Osteoblast (primary cell): ENCODE data around the gene METAP1D. TPM values are rescaled to one million over a fixed set of nuclear protein-coding genes. Genes with fewer than 3 reads are reported as not detected.

Experiments
- DNase-seq: peaks from one replicate; pipeline ENCODE4 v3.0.0; 2011; ENCODE audit warnings: low spot score, mixed read lengths; ENCODE audit not compliant: insufficient read length; ENCODE audit errors: missing footprints
- H2AFZ ChIP-seq: 2 replicates; pipeline ENCODE4 v1.6.0; 2011; ENCODE audit warnings: mild to moderate bottlenecking, low read length
- H3K27ac ChIP-seq: 2 replicates; pipeline ENCODE4 v1.5.1; 2011; ENCODE audit warnings: mild to moderate bottlenecking, low read depth, low read length, moderate library complexity
- H3K27me3 ChIP-seq: 2 replicates; pipeline ENCODE4 v1.6.0; 2012; ENCODE audit warnings: mild to moderate bottlenecking, control low read depth, inconsistent platforms, low read length, moderate library complexity; ENCODE audit not compliant: insufficient read depth
- H3K36me3 ChIP-seq: 2 replicates; pipeline ENCODE4 v1.5.1; 2011; ENCODE audit warnings: mild to moderate bottlenecking, low read length, control low read depth, moderate library complexity; ENCODE audit not compliant: insufficient read depth
- H3K4me1 ChIP-seq: 2 replicates; pipeline ENCODE4 v1.5.1; 2011; ENCODE audit warnings: mild to moderate bottlenecking, low read length, control low read depth, moderate library complexity; ENCODE audit not compliant: insufficient read depth
- H3K4me2 ChIP-seq: 2 replicates; pipeline ENCODE4 v1.6.0; 2011; ENCODE audit warnings: mild to moderate bottlenecking, low read length; ENCODE audit not compliant: insufficient read depth
- H3K4me3 ChIP-seq: fragments of 200-600 bp; sonication (generic); 3 replicates; pipeline ENCODE4 v1.5.1; 2012; ENCODE audit warnings: mild to moderate bottlenecking, low read length, inconsistent platforms; ENCODE audit not compliant: insufficient read depth
- H3K79me2 ChIP-seq: 2 replicates; pipeline ENCODE4 v1.6.0; 2012; ENCODE audit warnings: mild to moderate bottlenecking, low read length, control low read depth, inconsistent platforms; ENCODE audit not compliant: insufficient read depth
- H3K9me3 ChIP-seq: 2 replicates; pipeline ENCODE4 v1.5.1; 2011; ENCODE audit warnings: low read depth, low read length, control low read depth
- H4K20me1 ChIP-seq: 2 replicates; pipeline ENCODE4 v1.6.0; 2012; ENCODE audit warnings: mild to moderate bottlenecking, low read length, control low read depth; ENCODE audit not compliant: insufficient read depth
- CTCF ChIP-seq: IDR thresholded peaks from 2 replicates; pipeline ENCODE4 v1.5.1; 2011; ENCODE audit warnings: mild to moderate bottlenecking, low read depth, low read length, moderate library complexity; ENCODE audit errors: extremely low read depth
- total RNA-seq: library from RNA; depleted of rRNA; stranded (reverse); fragments of >200 nt; gene quantifications from 2 replicates; pipeline ENCODE4 v1.2.3, GENCODE V29; 2012

METAP1D gene
- total RNA-seq, 1 donor, result 11.2 TPM

DNA sequence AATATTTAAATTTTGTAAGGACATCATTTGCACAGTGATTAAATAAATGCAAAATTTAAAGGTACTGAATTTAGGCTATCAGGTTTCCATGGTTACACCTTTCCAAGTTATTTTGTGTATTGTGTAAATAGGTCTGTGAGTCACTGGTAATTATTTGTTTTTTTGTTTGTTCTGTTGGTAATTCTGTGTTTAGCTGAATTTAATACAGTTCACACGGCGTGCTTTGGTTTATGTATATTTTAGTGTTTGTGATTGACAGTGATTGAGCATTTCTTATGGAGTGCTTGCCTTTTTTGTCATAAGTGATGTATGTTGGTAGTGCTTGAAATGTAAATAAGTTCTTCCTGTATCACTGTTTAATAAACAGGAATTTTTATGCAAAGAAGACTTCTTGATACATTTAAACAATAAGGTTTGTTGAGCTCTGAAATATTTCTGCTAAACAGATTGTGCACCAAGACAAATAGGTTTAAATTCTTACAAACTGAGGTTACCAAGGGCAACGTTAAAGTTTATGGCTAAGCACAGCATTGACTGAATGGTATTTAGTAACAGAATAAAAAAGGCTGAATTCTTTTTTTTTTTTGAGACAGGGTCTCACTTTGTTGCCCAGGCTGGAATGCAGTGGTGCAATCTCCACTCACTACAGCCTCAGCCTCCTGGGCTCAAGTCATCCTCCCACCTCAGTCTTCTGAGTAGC, 47.3 kb downstream of the METAP1D start:
- TF ChIP-seq CTCF, result no peak
- Histone ChIP-seq H3K36me3 (no peaks in the 10 kb centered on the region), H3K79me2 (no peaks in the 10 kb centered on the region), H2AFZ (no peak overlapping the region), H4K20me1 (no peaks in the 10 kb centered on the region), H3K27ac (no peak overlapping the region), H3K4me1 (peaks cover 8% of the 10 kb centered on the region), H3K27me3 (no peaks in the 10 kb centered on the region), H3K4me2 (no peak overlapping the region), H3K9me3 (no peaks in the 10 kb centered on the region), H3K4me3 (no peak overlapping the region)
- DNase-seq, result no peak

GRCh38 chr2:172047566-172048507, 48.1 kb downstream of the METAP1D start:
- Histone ChIP-seq H3K4me2 (no peak overlapping the region), H3K4me1 (peaks cover 12% of the 10 kb centered on the region), H3K4me3 (no peak overlapping the region), H3K9me3 (no peaks in the 10 kb centered on the region), H4K20me1 (no peaks in the 10 kb centered on the region), H2AFZ (no peak overlapping the region), H3K27me3 (no peaks in the 10 kb centered on the region), H3K27ac (no peak overlapping the region), H3K36me3 (no peaks in the 10 kb centered on the region), H3K79me2 (no peaks in the 10 kb centered on the region)
- no peak for TF ChIP-seq CTCF
- no peak for DNase-seq

DNA sequence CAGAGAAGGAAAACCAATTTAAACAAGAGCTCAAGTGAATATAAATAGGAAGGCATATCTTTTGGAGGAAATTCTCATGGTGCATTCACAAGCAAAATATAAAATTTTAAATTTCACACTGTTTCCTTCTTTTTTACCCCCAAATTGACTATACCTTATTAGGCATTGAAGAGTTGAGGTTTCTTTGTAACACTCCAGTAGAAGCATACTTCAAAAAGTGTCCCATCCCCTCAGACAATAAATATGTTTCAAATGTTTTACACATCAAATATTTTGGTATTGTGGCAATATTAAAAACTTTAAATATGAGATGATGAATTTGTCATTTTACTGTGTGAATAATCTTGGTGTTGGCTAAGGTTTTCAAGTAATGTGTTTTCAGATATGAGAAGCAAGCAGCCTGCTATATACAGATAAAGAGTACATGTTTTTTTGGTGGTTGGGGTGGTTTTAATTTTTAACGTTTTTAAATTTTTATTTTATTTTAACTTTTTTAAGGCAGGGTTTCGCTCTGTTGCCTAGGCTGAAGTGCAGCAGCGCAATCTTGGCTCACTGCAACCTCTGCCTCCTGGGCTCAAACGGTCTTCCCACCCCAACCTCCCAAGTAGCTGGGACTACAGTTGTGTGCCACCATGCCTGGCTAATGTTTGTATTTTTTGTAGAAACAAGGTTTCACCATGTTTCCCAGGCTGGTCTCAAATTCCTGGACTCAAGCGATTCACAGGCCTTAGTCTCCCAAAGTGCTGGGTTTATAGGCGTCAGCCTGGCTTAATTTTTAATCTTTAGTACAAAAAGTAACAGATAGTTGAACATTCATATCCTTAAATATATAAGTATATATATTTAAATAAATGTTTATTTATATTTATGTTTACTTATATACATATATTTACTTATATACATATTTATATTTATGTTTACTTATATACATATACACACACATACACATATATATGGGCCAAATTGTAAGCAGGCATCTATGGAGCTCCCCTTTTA, 49.1 kb downstream of the METAP1D start:
- Histone ChIP-seq H2AFZ (no peak overlapping the region), H4K20me1 (no peaks in the 10 kb centered on the region), H3K27ac (no peak overlapping the region), H3K27me3 (no peaks in the 10 kb centered on the region), H3K36me3 (no peaks in the 10 kb centered on the region), H3K9me3 (no peaks in the 10 kb centered on the region), H3K79me2 (no peaks in the 10 kb centered on the region), H3K4me2 (no peak overlapping the region), H3K4me1 (peaks cover 12% of the 10 kb centered on the region), H3K4me3 (no peak overlapping the region)
- no peak for DNase-seq
- TF ChIP-seq CTCF, result no peak
